Breast epithelium (tissue), 4 donors: ENCODE data around the gene ADARB1. TPM values are rescaled to one million over a fixed set of nuclear protein-coding genes. Genes with fewer than 3 reads are reported as not detected.

Source experiments
- DNase-seq, 2 donors: peaks; one replicate each; pipeline ENCODE4 v3.0.0-alpha.2; 2019; ENCODE audit warnings: low spot score in 2 of 2
- H3K27ac ChIP-seq, 2 donors: fragments of 200-600 bp; sonication (generic) in 1 of 2; one replicate each; pipeline ENCODE4 v1.5.1; 2016 to 2019; ENCODE audit warnings: mild to moderate bottlenecking in 1 of 2
- H3K27me3 ChIP-seq, 2 donors: fragments of 200-600 bp; sonication (generic) in 1 of 2; one replicate each; pipeline versions ENCODE4 v1.5.1 to v1.6.0; 2017 to 2019; ENCODE audit warnings: control low read depth in 1 of 2, mild to moderate bottlenecking in 1 of 2
- H3K36me3 ChIP-seq: fragments of 200-600 bp; one replicate; pipeline ENCODE4 v1.5.1; 2019
- H3K4me1 ChIP-seq, 2 donors: fragments of 200-600 bp; sonication (generic); one replicate each; pipeline ENCODE4 v1.5.1; 2016 to 2019; ENCODE audit warnings: control low read depth in 1 of 2
- H3K4me3 ChIP-seq, 3 donors: fragments of 200-600 bp; sonication (generic); 1 replicate in 2 of 3; 2 replicates in 1 of 3; pipeline ENCODE4 v1.5.1; 2016 to 2019; ENCODE audit warnings: mild to moderate bottlenecking in 3 of 3, moderate library complexity in 2 of 3
- H3K9me3 ChIP-seq, 2 donors: fragments of 200-600 bp; sonication (generic) in 1 of 2; one replicate each; pipeline ENCODE4 v1.5.1; 2016 to 2019; ENCODE audit warnings: control low read depth in 1 of 2
- CTCF ChIP-seq, 3 donors: fragments of 450-650 bp; IDR thresholded peaks; one replicate each; pipeline ENCODE4 v1.5.1; 2016 to 2017; ENCODE audit warnings: antibody characterized with exemption in 3 of 3, mild to moderate bottlenecking in 3 of 3, moderate library complexity in 3 of 3
- POLR2A ChIP-seq: fragments of 450-650 bp; IDR thresholded peaks from one replicate; pipeline ENCODE4 v1.6.1; 2016; ENCODE audit warnings: antibody characterized with exemption, mild to moderate bottlenecking, moderate library complexity
- POLR2AphosphoS5 ChIP-seq, 3 donors: sonication (generic); formaldehyde crosslinking; IDR thresholded peaks; one replicate each; pipeline ENCODE4 v1.6.1; 2017; ENCODE audit warnings: antibody characterized with exemption in 3 of 3
- intact Hi-C: fragments of 100-400 bp; cut with DNase I; formaldehyde crosslinking; loops from one replicate; pipeline ENCODE4 v1.15.1; 2023; ENCODE audit warnings: low total_unique reads
- total RNA-seq, 3 donors: library from RNA; depleted of rRNA; stranded (reverse); fragments of >200 nt; gene quantifications; one replicate each; pipeline ENCODE4 v1.1.0, GENCODE V29; 2016

ADARB1 gene
- total RNA-seq, 3 donors from 2014 or later: 19.9 to 21.3 (median 20.0) TPM

- Histone ChIP-seq H3K4me3 (no peak overlapping the region), H3K36me3 (no peaks in the 10 kb centered on the region), H3K4me1 (no peaks in the 10 kb centered on the region), H3K27me3 (no peaks in the 10 kb centered on the region), H3K27ac (no peak overlapping the region), H3K9me3 (no peaks in the 10 kb centered on the region)
- intact Hi-C loops: no loop called here
- no peak for TF ChIP-seq POLR2AphosphoS5 (IDR thresholded peaks at IDR 0.05)
- TF ChIP-seq CTCF (IDR thresholded peaks at IDR 0.05): no peak
- no peak for TF ChIP-seq POLR2A
- DNase-seq: no peak
These were observed 71.9 kb downstream of the ADARB1 start for GRCh38 chr21:45146306-45146705.

GRCh38 chr21:45146801-45147200 lies 72.4 kb downstream of the ADARB1 start:
- TF ChIP-seq CTCF (IDR thresholded peaks at IDR 0.05): no peak
- no peak for TF ChIP-seq POLR2A
- no peak for TF ChIP-seq POLR2AphosphoS5 (IDR thresholded peaks at IDR 0.05)
- H3K9me3 ChIP-seq: no peaks in the 10 kb centered on the region
- DNase-seq: peak in 1 of 2 donors; percentile 10
- H3K4me3 ChIP-seq: no peak overlapping the region
- intact Hi-C loops: no loop called here
- H3K27me3 ChIP-seq: no peaks in the 10 kb centered on the region
- no peaks in the 10 kb centered on the region for H3K4me1 ChIP-seq
- no peaks in the 10 kb centered on the region for H3K36me3 ChIP-seq
- no peak overlapping the region for H3K27ac ChIP-seq

DNA sequence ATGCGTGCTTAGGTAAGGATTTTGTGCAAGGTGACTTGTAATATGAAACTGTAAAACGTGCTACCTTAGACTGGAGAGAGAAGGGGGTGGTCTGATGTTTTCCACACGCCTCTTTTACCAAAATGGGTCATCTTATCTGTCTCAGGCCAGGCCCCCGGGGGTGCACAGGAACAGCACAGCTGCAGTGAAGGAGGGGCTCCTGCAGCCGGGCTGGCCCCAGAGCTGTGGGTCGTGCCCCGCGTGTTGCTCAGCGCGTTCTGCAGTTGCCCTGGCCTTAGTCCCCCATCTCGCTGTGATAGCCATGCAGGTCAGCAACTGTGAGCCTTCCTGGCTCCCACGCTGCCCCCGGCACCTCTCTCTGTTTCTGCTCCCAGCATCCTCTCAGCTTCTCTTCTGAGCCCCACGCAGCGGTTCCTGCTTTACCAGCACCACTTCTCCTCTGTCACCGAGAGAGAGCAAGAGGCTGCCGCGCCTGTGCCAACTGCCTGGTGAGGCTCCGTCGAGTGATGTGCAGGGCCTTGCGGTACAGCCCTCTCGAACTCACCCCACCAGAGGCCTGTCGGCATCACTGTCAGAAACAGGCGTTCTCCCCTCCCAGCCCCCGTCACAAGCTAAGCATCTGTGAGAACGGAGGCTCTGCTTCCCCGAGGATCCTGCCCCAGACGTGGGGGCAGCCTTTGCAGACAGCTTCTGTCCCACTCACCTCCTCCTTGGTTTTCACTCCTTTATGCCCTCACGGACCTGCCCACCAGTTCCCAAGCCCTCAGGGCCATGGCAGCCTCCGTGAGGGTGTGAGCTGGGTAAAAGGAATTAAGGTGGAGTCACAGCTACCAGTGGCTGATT lies 73.3 kb downstream of the ADARB1 start:
- TF ChIP-seq CTCF (IDR thresholded peaks at IDR 0.05): no peak
- no peak for TF ChIP-seq POLR2AphosphoS5 (IDR thresholded peaks at IDR 0.05)
- TF ChIP-seq POLR2A: no peak
- H3K4me3 ChIP-seq: no peak overlapping the region
- H3K9me3 ChIP-seq: no peaks in the 10 kb centered on the region
- no peaks in the 10 kb centered on the region for H3K27me3 ChIP-seq
- no peak overlapping the region for H3K27ac ChIP-seq
- H3K36me3 ChIP-seq: no peaks in the 10 kb centered on the region
- peak in 1 of 2 donors; percentile 13 for DNase-seq
- intact Hi-C loops: no loop called here
- H3K4me1 ChIP-seq: no peaks in the 10 kb centered on the region

DNA sequence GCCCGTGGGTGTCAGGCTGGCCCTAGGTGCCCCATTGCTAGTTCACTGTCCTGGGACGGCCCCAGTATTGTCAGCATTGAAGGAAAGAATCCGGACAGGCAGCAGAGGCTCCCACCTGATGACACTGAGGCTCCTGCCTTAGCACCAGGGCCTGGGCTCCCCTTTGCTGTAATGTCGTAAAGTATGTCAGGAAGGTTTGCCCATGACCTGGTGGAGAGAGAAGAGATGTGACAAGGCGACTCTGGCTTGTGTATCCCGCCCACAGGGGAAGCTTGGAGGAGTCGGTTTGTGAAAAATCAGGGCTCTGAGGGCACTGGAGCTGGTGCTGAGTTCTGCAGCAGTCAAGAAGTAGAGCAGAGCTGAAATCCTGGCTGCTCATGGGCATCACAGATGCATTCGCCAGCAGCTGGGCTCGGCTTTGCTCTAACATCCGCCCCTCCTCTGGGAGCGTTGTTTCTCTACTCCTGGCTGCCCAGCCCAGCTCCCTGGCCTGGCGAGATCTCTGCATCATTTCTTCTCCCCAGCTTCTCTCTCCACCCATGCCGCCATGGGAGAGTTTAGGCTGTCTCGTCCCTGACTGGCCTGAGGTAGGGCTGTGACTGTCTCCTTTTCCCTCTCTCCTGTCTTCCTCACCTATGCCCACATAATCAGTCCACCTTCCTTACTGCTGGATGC lies 74.1 kb downstream of the ADARB1 start:
- Histone ChIP-seq H3K27me3 (no peaks in the 10 kb centered on the region), H3K27ac (no peak overlapping the region), H3K4me3 (no peak overlapping the region), H3K36me3 (no peaks in the 10 kb centered on the region), H3K4me1 (no peaks in the 10 kb centered on the region), H3K9me3 (no peaks in the 10 kb centered on the region)
- peak in 1 of 2 donors; percentile 14 for DNase-seq
- TF ChIP-seq POLR2A: no peak
- intact Hi-C loops: no loop called here

DNA sequence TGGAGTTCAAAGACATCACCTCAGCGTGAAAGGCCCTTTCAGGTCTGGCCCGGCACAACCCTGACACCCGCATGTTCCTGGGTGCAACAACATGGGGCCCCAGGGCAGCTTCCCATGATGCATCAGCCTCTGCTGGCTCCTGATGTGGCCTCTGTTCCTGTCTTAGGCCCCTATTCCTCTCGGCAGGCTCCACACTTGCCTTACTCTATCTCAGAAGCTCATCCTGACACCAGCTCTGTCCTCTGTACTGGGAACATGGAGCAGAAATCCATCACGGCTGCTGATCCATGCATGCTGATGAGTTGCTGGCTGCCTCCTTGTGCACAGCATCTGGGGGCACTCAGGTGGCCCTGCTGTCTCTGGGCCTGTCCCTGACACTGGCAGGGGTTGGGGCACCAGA lies 74.6 kb downstream of the ADARB1 start:
- TF ChIP-seq CTCF (IDR thresholded peaks at IDR 0.05) (no peak), POLR2AphosphoS5 (IDR thresholded peaks at IDR 0.05) (no peak), POLR2A (no peak)
- Histone ChIP-seq H3K9me3 (no peaks in the 10 kb centered on the region), H3K4me1 (no peaks in the 10 kb centered on the region), H3K4me3 (no peak overlapping the region), H3K27me3 (no peaks in the 10 kb centered on the region), H3K36me3 (no peaks in the 10 kb centered on the region), H3K27ac (no peak overlapping the region)
- intact Hi-C loops: no loop called here
- peak in 1 of 2 donors; percentile 7 for DNase-seq
